Neural cell (in vitro differentiated cells): ENCODE measurements around the gene STIM1.

Experiments used
- POLR2AphosphoS5 ChIP-seq: IDR thresholded peaks from 2 replicates; pipeline ENCODE4 v1.6.1; 2012
- TF ChIP-seq, protein P1 (sequence below): fragments of 450-650 bp; IDR thresholded peaks from 2 replicates; pipeline ENCODE4 v1.5.1; 2014; ENCODE audit warnings: antibody characterized with exemption, mild to moderate bottlenecking, moderate library complexity; ENCODE audit not compliant: poor library complexity, severe bottlenecking
- TF ChIP-seq, protein P2 (sequence below): IDR thresholded peaks from 2 replicates; pipeline ENCODE4 v1.6.1; 2012; ENCODE audit warnings: borderline replicate concordance

DNA sequence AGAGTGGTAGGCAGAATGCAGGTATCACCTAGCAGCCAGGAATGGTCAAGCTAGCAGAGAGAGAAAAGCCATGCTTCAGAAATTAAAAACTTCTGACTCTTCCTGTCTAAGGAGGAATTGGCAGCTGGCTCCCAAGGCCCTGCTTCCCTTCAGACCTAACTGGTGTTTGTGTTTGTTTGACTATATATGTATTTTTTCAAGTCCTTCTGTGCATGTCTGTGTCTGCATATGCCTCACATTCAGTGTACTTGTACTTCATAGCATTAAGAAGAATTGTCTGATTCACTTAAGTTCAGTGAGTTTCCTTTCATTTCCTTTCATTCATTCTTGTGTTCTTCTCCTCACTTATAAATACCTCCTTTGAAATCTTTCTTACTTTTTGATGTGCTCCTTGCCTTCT, 130.2 kb downstream of the STIM1 start:
- TF ChIP-seq, protein P1, sequence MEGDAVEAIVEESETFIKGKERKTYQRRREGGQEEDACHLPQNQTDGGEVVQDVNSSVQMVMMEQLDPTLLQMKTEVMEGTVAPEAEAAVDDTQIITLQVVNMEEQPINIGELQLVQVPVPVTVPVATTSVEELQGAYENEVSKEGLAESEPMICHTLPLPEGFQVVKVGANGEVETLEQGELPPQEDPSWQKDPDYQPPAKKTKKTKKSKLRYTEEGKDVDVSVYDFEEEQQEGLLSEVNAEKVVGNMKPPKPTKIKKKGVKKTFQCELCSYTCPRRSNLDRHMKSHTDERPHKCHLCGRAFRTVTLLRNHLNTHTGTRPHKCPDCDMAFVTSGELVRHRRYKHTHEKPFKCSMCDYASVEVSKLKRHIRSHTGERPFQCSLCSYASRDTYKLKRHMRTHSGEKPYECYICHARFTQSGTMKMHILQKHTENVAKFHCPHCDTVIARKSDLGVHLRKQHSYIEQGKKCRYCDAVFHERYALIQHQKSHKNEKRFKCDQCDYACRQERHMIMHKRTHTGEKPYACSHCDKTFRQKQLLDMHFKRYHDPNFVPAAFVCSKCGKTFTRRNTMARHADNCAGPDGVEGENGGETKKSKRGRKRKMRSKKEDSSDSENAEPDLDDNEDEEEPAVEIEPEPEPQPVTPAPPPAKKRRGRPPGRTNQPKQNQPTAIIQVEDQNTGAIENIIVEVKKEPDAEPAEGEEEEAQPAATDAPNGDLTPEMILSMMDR: no peak
- TF ChIP-seq POLR2AphosphoS5: no peak
- TF ChIP-seq, protein P2, sequence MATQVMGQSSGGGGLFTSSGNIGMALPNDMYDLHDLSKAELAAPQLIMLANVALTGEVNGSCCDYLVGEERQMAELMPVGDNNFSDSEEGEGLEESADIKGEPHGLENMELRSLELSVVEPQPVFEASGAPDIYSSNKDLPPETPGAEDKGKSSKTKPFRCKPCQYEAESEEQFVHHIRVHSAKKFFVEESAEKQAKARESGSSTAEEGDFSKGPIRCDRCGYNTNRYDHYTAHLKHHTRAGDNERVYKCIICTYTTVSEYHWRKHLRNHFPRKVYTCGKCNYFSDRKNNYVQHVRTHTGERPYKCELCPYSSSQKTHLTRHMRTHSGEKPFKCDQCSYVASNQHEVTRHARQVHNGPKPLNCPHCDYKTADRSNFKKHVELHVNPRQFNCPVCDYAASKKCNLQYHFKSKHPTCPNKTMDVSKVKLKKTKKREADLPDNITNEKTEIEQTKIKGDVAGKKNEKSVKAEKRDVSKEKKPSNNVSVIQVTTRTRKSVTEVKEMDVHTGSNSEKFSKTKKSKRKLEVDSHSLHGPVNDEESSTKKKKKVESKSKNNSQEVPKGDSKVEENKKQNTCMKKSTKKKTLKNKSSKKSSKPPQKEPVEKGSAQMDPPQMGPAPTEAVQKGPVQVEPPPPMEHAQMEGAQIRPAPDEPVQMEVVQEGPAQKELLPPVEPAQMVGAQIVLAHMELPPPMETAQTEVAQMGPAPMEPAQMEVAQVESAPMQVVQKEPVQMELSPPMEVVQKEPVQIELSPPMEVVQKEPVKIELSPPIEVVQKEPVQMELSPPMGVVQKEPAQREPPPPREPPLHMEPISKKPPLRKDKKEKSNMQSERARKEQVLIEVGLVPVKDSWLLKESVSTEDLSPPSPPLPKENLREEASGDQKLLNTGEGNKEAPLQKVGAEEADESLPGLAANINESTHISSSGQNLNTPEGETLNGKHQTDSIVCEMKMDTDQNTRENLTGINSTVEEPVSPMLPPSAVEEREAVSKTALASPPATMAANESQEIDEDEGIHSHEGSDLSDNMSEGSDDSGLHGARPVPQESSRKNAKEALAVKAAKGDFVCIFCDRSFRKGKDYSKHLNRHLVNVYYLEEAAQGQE: no peak
